AG09319 (cell line): ENCODE results near the gene CCDC186.

ENCODE experiments used
- DNase-seq: peaks from one replicate; pipeline ENCODE4 v3.0.0-alpha.2; 2010; ENCODE audit warnings: low read depth; ENCODE audit errors: extremely low read depth
- TF ChIP-seq, protein P1 (sequence below): IDR thresholded peaks from 2 replicates; pipeline ENCODE4 v1.5.1; 2011; ENCODE audit warnings: low read depth, mild to moderate bottlenecking, inconsistent platforms, low read length, moderate library complexity

CCDC186 gene

DNA sequence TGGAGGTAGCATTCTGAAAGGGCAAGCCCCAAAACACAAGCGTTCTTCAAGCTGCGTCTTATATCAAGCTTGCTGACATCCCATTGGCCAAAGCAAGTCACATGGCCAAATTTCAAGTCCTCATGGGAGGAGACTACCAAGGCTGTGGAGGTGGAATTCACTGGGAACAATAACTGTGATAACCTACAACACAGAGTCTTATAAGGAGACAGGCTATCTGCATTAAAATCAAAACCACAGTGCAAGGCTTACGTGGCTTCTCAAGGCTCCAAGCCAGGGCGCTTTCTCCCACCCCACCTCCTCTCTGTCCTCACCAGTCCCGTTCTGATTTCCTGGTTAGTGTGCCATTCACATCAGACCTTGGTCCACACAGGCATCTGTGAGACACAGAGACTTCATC lies 91.0 kb downstream of the CCDC186 start:
- TF ChIP-seq, protein P1, sequence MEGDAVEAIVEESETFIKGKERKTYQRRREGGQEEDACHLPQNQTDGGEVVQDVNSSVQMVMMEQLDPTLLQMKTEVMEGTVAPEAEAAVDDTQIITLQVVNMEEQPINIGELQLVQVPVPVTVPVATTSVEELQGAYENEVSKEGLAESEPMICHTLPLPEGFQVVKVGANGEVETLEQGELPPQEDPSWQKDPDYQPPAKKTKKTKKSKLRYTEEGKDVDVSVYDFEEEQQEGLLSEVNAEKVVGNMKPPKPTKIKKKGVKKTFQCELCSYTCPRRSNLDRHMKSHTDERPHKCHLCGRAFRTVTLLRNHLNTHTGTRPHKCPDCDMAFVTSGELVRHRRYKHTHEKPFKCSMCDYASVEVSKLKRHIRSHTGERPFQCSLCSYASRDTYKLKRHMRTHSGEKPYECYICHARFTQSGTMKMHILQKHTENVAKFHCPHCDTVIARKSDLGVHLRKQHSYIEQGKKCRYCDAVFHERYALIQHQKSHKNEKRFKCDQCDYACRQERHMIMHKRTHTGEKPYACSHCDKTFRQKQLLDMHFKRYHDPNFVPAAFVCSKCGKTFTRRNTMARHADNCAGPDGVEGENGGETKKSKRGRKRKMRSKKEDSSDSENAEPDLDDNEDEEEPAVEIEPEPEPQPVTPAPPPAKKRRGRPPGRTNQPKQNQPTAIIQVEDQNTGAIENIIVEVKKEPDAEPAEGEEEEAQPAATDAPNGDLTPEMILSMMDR: no peak
- DNase-seq: no peak

DNA sequence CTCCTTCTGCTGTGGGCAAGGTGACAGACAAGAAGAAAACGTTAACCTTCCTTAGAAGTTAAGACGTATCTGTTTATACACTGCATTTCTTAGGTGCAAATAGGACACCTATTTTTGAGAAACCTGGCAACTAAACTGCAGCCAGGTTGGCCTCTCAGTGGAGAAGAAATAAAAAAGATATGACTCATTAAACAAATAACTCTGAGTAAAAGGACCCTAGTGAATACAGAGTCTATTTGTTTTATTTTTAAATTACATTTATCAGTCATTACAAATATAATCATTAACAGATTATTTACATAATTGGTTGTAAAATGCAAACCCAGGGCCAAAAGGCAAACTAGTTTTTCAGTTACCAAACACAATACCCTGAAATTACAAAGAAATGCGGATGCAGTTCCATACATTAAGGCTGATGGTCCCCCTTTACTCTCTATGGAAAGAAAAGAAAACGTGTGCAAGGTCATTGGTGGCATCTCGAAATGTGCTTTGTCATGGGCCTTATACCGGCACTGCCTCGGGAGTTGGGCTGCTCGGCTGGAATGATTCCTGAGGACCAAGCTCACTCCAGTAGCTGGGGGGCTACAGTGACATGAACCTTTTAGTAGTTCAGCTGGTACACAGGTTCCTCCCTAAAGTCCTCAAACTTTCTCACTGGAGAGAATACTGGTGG lies 92.0 kb downstream of the CCDC186 start:
- DNase-seq: no peak
- TF ChIP-seq, protein P1: no peak

GRCh38 chr10:114079421-114079820 lies 94.6 kb downstream of the CCDC186 start:
- no peak for DNase-seq
- TF ChIP-seq, protein P1: no peak

DNA sequence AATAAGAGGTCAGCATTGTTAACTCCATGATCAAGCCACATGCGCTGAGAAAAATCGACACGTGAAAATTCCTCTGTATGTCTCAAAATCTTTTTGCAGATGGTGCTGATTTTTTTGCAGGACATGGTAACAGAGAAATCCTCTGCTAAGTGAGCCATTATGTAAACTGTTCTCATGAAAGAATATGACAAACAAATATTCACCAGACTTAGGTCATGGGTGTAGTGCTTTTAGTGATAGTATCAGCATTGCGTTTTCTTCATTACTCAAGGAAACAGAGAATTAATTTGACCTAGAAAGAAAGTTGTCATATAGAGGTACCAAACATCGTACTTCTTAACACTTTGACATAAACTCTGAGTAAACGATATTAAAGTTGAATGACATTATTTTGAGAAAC lies 95.7 kb downstream of the CCDC186 start:
- DNase-seq: no peak
- TF ChIP-seq, protein P1: no peak

- DNase-seq: no peak
- TF ChIP-seq, protein P1: no peak
These were observed 96.2 kb downstream of the CCDC186 start for GRCh38 chr10:114077815-114078219.

DNA sequence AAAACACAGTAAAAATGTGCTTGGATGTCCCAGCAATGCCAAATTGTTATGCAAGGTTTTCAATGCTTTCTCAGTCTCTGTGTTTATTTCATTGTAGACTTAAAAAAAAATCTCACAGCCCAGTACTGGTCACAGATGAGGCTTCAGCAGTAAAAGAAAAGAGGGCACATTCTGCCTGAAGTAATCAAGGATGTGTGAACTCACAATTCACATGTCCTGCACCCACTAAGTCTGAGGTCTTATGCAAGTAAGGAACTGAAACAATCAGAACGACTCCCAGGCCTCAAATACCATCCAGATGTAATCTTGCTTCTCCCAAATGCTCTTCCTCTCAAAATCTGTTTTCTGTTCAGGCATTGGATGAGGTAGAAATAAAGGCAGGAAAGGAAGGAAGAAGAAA lies 96.7 kb downstream of the CCDC186 start:
- DNase-seq: no peak
- TF ChIP-seq, protein P1: no peak

DNA sequence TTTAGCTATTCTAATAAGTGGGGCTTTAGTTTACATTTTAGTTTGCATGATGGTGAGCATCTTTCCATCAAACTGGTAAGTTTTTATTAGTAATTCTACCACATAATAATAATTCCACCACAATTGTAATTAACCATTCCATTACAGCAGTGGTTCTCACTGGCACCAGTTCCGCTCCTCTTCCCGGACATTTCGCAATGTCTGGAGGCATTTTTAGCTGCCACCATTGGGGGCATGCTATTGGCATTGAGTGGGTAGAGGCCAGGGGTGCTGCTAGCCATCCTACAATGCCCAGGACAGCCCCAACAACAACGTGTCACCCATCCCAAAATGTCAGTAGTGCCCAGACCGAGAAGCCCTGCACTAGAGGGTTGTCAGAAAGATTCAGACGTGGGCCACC lies 98.9 kb downstream of the CCDC186 start:
- DNase-seq: no peak
- TF ChIP-seq, protein P1: no peak
